HEK293T (cell line): ENCODE data around the gene ERCC3.

ENCODE experiments used
- CTCF ChIA-PET: fragments of 350-600 bp; formaldehyde crosslinking; extraction: SDS; loops from one replicate; lab custom pipeline; 2021; ENCODE audit warnings: antibody characterized with exemption, inconsistent platforms; lab: Yijun Ruan, JAX
- POLR2A ChIA-PET: fragments of 350-600 bp; formaldehyde crosslinking; extraction: SDS; loops from one replicate; lab custom pipeline; 2020; ENCODE audit warnings: antibody characterized with exemption, inconsistent platforms; lab: Yijun Ruan, JAX
- DNase-seq: peaks from one replicate; pipeline ENCODE4 v3.0.0; 2012; ENCODE audit warnings: mixed read lengths; ENCODE audit errors: extremely low spot score
- ARNT ChIP-seq: fragments of 450-650 bp; IDR thresholded peaks from 2 replicates; pipeline ENCODE4 v1.6.1; 2017; ENCODE audit warnings: mild to moderate bottlenecking
- BHLHE40 ChIP-seq: fragments of 450-650 bp; IDR thresholded peaks from 2 replicates; pipeline ENCODE4 v1.6.1; 2016; ENCODE audit warnings: mild to moderate bottlenecking, moderate library complexity, borderline replicate concordance
- CTBP1 ChIP-seq: fragments of 450-650 bp; IDR thresholded peaks from 2 replicates; pipeline ENCODE4 v1.6.1; 2016; ENCODE audit warnings: borderline replicate concordance
- ELF4 ChIP-seq: fragments of 450-650 bp; IDR thresholded peaks from 2 replicates; pipeline ENCODE4 v1.6.1; 2017; ENCODE audit warnings: antibody characterized with exemption
- FOXA1 ChIP-seq: fragments of 450-650 bp; IDR thresholded peaks from 2 replicates; pipeline ENCODE4 v1.6.1; 2016; ENCODE audit warnings: mild to moderate bottlenecking
- FOXK2 ChIP-seq: fragments of 450-650 bp; IDR thresholded peaks from 2 replicates; pipeline ENCODE4 v1.6.1; 2016; ENCODE audit warnings: mild to moderate bottlenecking
- FOXM1 ChIP-seq: fragments of 450-650 bp; IDR thresholded peaks from 2 replicates; pipeline ENCODE4 v1.6.1; 2017; ENCODE audit warnings: mild to moderate bottlenecking, borderline replicate concordance
- HDGF ChIP-seq: fragments of 450-650 bp; IDR thresholded peaks from 2 replicates; pipeline ENCODE4 v1.6.1; 2017; ENCODE audit warnings: antibody characterized with exemption, borderline replicate concordance
- L3MBTL2 ChIP-seq: fragments of 450-650 bp; conservative IDR thresholded peaks from 2 replicates; pipeline ENCODE4 v1.6.1; 2016; ENCODE audit warnings: mild to moderate bottlenecking
- LEF1 ChIP-seq: fragments of 450-650 bp; IDR thresholded peaks from 2 replicates; pipeline ENCODE4 v1.6.1; 2017; ENCODE audit warnings: mild to moderate bottlenecking, borderline replicate concordance
- NFRKB ChIP-seq: fragments of 450-650 bp; IDR thresholded peaks from 2 replicates; pipeline ENCODE4 v1.6.1; 2016; ENCODE audit warnings: mild to moderate bottlenecking, moderate library complexity
- PKNOX1 ChIP-seq: fragments of 450-650 bp; IDR thresholded peaks from 2 replicates; pipeline ENCODE4 v1.6.1; 2016
- SP1 ChIP-seq: fragments of 450-650 bp; IDR thresholded peaks from 2 replicates; pipeline ENCODE4 v1.6.1; 2017
- SUZ12 ChIP-seq: fragments of 450-650 bp; IDR thresholded peaks from 2 replicates; pipeline ENCODE4 v1.6.1; 2016; ENCODE audit warnings: mild to moderate bottlenecking
- TARDBP ChIP-seq: fragments of 450-650 bp; IDR thresholded peaks from 2 replicates; pipeline ENCODE4 v1.6.1; 2016
- ZNF384 ChIP-seq: fragments of 450-650 bp; IDR thresholded peaks from 2 replicates; pipeline ENCODE4 v1.6.1; 2016

The ERCC3 gene

GRCh38 chr2:127261804-127262406 lies 32.0 kb downstream of the ERCC3 start:
- TF ChIP-seq ARNT, result no peak
- TF ChIP-seq LEF1, result no peak
- no peak for TF ChIP-seq FOXA1
- TF ChIP-seq FOXM1, result no peak
- TF ChIP-seq L3MBTL2, result no peak
- TF ChIP-seq ZNF384, result no peak
- no peak for TF ChIP-seq TARDBP

GRCh38 chr2:127259355-127259754 lies 34.6 kb downstream of the ERCC3 start:
- TF ChIP-seq NFRKB (no peak), ZNF384 (no peak), FOXM1 (no peak), CTBP1 (no peak), SP1 (no peak), FOXA1 (no peak), BHLHE40 (no peak), ARNT (no peak), FOXK2 (no peak), TARDBP (no peak), ELF4 (no peak), SUZ12 (no peak), PKNOX1 (no peak), LEF1 (no peak), L3MBTL2 (no peak), HDGF (no peak)
- ChIA-PET CTCF (no interaction called here), POLR2A (no interaction called here)
- no peak for DNase-seq

More at GRCh38 chr2:127261804-127262406, 32.0 kb downstream of the ERCC3 start:
- no peak for DNase-seq
- POLR2A ChIA-PET, result no interaction called here
- CTCF ChIA-PET, result interaction anchor here (1.2 kb wide), 1 partner anchor 64 kb away, joined by 3 read pairs; no protein-coding TSS in a partner anchor

GRCh38 chr2:127256866-127257265 lies 37.1 kb downstream of the ERCC3 start:
- CTCF ChIA-PET, result no interaction called here
- no peak for DNase-seq
- POLR2A ChIA-PET, result no interaction called here
- TF ChIP-seq NFRKB (no peak), TARDBP (no peak), FOXM1 (no peak), ZNF384 (no peak), FOXK2 (no peak), HDGF (no peak), LEF1 (no peak), BHLHE40 (no peak), ELF4 (no peak), L3MBTL2 (no peak)

- DNase-seq, result no peak
- TF ChIP-seq BHLHE40 (no peak), ARNT (no peak), SUZ12 (no peak), CTBP1 (no peak), FOXA1 (no peak), ELF4 (no peak), NFRKB (no peak), HDGF (no peak), PKNOX1 (no peak)
- ChIA-PET CTCF (no interaction called here), POLR2A (no interaction called here)
Measured at GRCh38 chr2:127256381-127256780, 37.6 kb downstream of the ERCC3 start.

GRCh38 chr2:127255721-127256120 lies 38.2 kb downstream of the ERCC3 start:
- no peak for TF ChIP-seq FOXM1
- TF ChIP-seq ARNT, result no peak
- TF ChIP-seq CTBP1, result no peak
- TF ChIP-seq ELF4, result no peak
- no peak for TF ChIP-seq TARDBP
- CTCF ChIA-PET, result no interaction called here
- POLR2A ChIA-PET, result no interaction called here
- DNase-seq, result no peak

- CTCF ChIA-PET, result interaction anchor here (0.6 kb wide), 1 partner anchor 110 kb away, joined by 4 read pairs; no protein-coding TSS in a partner anchor
- DNase-seq, result no peak
- TF ChIP-seq CTBP1 (no peak), ELF4 (no peak), SUZ12 (no peak), L3MBTL2 (no peak), FOXM1 (no peak), FOXA1 (no peak), TARDBP (no peak), ZNF384 (no peak), PKNOX1 (no peak), ARNT (no peak), LEF1 (no peak), SP1 (no peak)
- POLR2A ChIA-PET, result no interaction called here
Measured at GRCh38 chr2:127255146-127255545, 38.8 kb downstream of the ERCC3 start.
